H9 (cell line): ENCODE data around the gene DIO1. TPM values are rescaled to one million over a fixed set of nuclear protein-coding genes. Genes with fewer than 3 reads are reported as not detected.

Experiments
- DNase-seq: peaks from one replicate; pipeline ENCODE4 v3.0.0-alpha.2; 2017
- H2AFZ ChIP-seq: one replicate; pipeline ENCODE4 v1.6.1; 2013; ENCODE audit warnings: mild to moderate bottlenecking, low read length, control low read depth, moderate library complexity
- H2AK5ac ChIP-seq: 2 replicates; pipeline ENCODE4 v1.6.1; 2013; ENCODE audit warnings: low read length, control low read depth, mixed read lengths; ENCODE audit not compliant: insufficient read length
- H2BK120ac ChIP-seq: one replicate; pipeline ENCODE4 v1.6.1; 2013; ENCODE audit warnings: low read depth, mild to moderate bottlenecking, low read length, control low read depth, inconsistent platforms; ENCODE audit not compliant: poor library complexity, severe bottlenecking
- H2BK12ac ChIP-seq: 2 replicates; pipeline ENCODE4 v1.6.1; 2013; ENCODE audit warnings: low read length, control low read depth, mixed read lengths, low read depth; ENCODE audit not compliant: insufficient read length
- H2BK15ac ChIP-seq: 2 replicates; pipeline ENCODE4 v1.6.1; 2013; ENCODE audit warnings: low read depth, low read length, control low read depth
- H2BK20ac ChIP-seq: one replicate; pipeline ENCODE4 v1.6.1; 2013; ENCODE audit warnings: low read depth, mild to moderate bottlenecking, low read length, control low read depth, inconsistent platforms; ENCODE audit not compliant: poor library complexity, severe bottlenecking
- H2BK5ac ChIP-seq: 2 replicates; pipeline ENCODE4 v1.6.1; 2013; ENCODE audit warnings: low read length, control low read depth, mixed read lengths; ENCODE audit not compliant: insufficient read length
- H3K14ac ChIP-seq: 2 replicates; pipeline ENCODE4 v1.6.1; 2013; ENCODE audit warnings: low read length, control low read depth; ENCODE audit not compliant: insufficient read depth
- H3K18ac ChIP-seq: 2 replicates; pipeline ENCODE4 v1.6.1; 2013; ENCODE audit warnings: low read depth, mild to moderate bottlenecking, mixed read lengths, low read length, control low read depth; ENCODE audit not compliant: insufficient read length
- H3K23ac ChIP-seq: 2 replicates; pipeline ENCODE4 v1.6.1; 2013; ENCODE audit warnings: low read length, control low read depth, mixed read lengths, low read depth; ENCODE audit not compliant: insufficient read length
- H3K23me2 ChIP-seq: 2 replicates; pipeline ENCODE4 v1.6.1; 2013; ENCODE audit warnings: low read depth, mild to moderate bottlenecking, mixed read lengths, low read length, control low read depth; ENCODE audit not compliant: insufficient read length, poor library complexity, severe bottlenecking
- H3K27ac ChIP-seq: 2 replicates; pipeline ENCODE4 v1.5.1; 2013; ENCODE audit warnings: low read length, control low read depth, mixed read lengths, low read depth; ENCODE audit not compliant: insufficient read length
- H3K27me3 ChIP-seq: 2 replicates; pipeline ENCODE4 v1.6.1; 2013; ENCODE audit warnings: low read length, control low read depth, inconsistent platforms; ENCODE audit not compliant: insufficient read depth
- H3K4ac ChIP-seq: 2 replicates; pipeline ENCODE4 v1.6.1; 2013; ENCODE audit warnings: low read depth, mild to moderate bottlenecking, control low read depth, inconsistent platforms, low read length, moderate library complexity
- H3K4me1 ChIP-seq: 2 replicates; pipeline ENCODE4 v1.6.1; 2013; ENCODE audit warnings: low read length, control low read depth, inconsistent platforms; ENCODE audit not compliant: insufficient read depth
- H3K4me2 ChIP-seq: 2 replicates; pipeline ENCODE4 v1.6.1; 2013; ENCODE audit warnings: low read length, control low read depth, mixed read lengths; ENCODE audit not compliant: insufficient read length, insufficient read depth
- H3K56ac ChIP-seq: 2 replicates; pipeline ENCODE4 v1.6.1; 2013; ENCODE audit warnings: low read depth, mild to moderate bottlenecking, mixed read lengths, low read length, control low read depth; ENCODE audit not compliant: insufficient read length
- H3K79me1 ChIP-seq: 2 replicates; pipeline ENCODE4 v1.6.1; 2013; ENCODE audit warnings: low read depth, mild to moderate bottlenecking, moderate library complexity, low read length, control low read depth, inconsistent platforms; ENCODE audit not compliant: insufficient read depth, poor library complexity, severe bottlenecking
- H3K79me2 ChIP-seq: 2 replicates; pipeline ENCODE4 v1.6.1; 2013; ENCODE audit warnings: low read length, control low read depth, inconsistent platforms; ENCODE audit not compliant: insufficient read depth
- H3K9ac ChIP-seq: 2 replicates; pipeline ENCODE4 v1.6.1; 2013; ENCODE audit warnings: low read length, control low read depth, mixed read lengths; ENCODE audit not compliant: insufficient read length; ENCODE audit errors: extremely low read depth
- H3K9me3 ChIP-seq: one replicate; pipeline ENCODE4 v1.6.1; 2013; ENCODE audit warnings: low read depth, low read length, inconsistent platforms; ENCODE audit not compliant: control insufficient read depth
- H3T11ph ChIP-seq: one replicate; pipeline ENCODE4 v1.6.1; 2013; ENCODE audit warnings: mild to moderate bottlenecking, low read length, control low read depth, inconsistent platforms
- H4K20me1 ChIP-seq: one replicate; pipeline ENCODE4 v1.6.1; 2013; ENCODE audit not compliant: control insufficient read depth, insufficient read length, insufficient read depth
- H4K5ac ChIP-seq: 2 replicates; pipeline ENCODE4 v1.6.1; 2013; ENCODE audit warnings: low read depth, mild to moderate bottlenecking, mixed read lengths, low read length, control low read depth; ENCODE audit not compliant: insufficient read length
- H4K8ac ChIP-seq: replicated peaks from 2 replicates; pipeline ENCODE4 v1.6.1; 2013; ENCODE audit warnings: low read length, control low read depth, mixed read lengths, low read depth; ENCODE audit not compliant: insufficient read length
- H4K91ac ChIP-seq: 2 replicates; pipeline ENCODE4 v1.6.1; 2013; ENCODE audit warnings: low read depth, mild to moderate bottlenecking, moderate library complexity, mixed read lengths, low read length, control low read depth; ENCODE audit not compliant: insufficient read length
- H3K27ac Mint-ChIP-seq, 3 experiments: 2 replicates in 2 of 3; 3 replicates in 1 of 3; pipeline ENCODE4 v1.8.0; 2020 to 2021; ENCODE audit warnings: mixed read lengths in 3 of 3, mild to moderate bottlenecking in 1 of 3, moderate library complexity in 1 of 3
- H3K27me3 Mint-ChIP-seq: 2 replicates; pipeline ENCODE4 v1.8.0; 2021; ENCODE audit warnings: low read depth, mild to moderate bottlenecking, moderate library complexity, mixed read lengths
- H3K36me3 Mint-ChIP-seq, 3 experiments: 2 replicates in 2 of 3; 3 replicates in 1 of 3; pipeline ENCODE4 v1.8.0; 2020 to 2021; ENCODE audit warnings: low read depth in 3 of 3, mixed read lengths in 3 of 3; ENCODE audit not compliant: insufficient read depth in 1 of 3
- H3K4me1 Mint-ChIP-seq, 2 experiments: 2 replicates each; pipeline ENCODE4 v1.8.0; 2020; ENCODE audit warnings: mixed read lengths in 2 of 2
- H3K4me3 Mint-ChIP-seq, 2 experiments: 2 replicates in 1 of 2; 3 replicates in 1 of 2; pipeline ENCODE4 v1.8.0; 2020 to 2021; ENCODE audit warnings: mild to moderate bottlenecking in 2 of 2, mixed read lengths in 2 of 2, moderate library complexity in 1 of 2
- H3K9me3 Mint-ChIP-seq, 2 experiments: 2 replicates in 1 of 2; 3 replicates in 1 of 2; pipeline ENCODE4 v1.8.0; 2020; ENCODE audit warnings: mild to moderate bottlenecking in 2 of 2, mixed read lengths in 2 of 2, moderate library complexity in 1 of 2
- WGBS: extraction: QIAGEN DNeasy Blood & Tissue Kit; methylation state at CpG from one replicate; pipeline ENCODE4 v1.1.7; 2013; ENCODE audit warnings: missing lambda C conversion rate, low lambda C conversion rate, mixed read lengths; ENCODE audit not compliant: insufficient read length; ENCODE audit errors: extremely low coverage; 5-methylcytosine and 5-hydroxymethylcytosine counted together
- total RNA-seq: library from RNA; stranded (reverse); gene quantifications from 2 replicates; pipeline ENCODE4 v1.2.1, GENCODE V29; 2021
- TF ChIP-seq, protein P1 (sequence below): fragments of 200-600 bp; sonication (generic); conservative IDR thresholded peaks from 3 replicates; pipeline ENCODE4 v1.8.0; 2021; ENCODE audit warnings: antibody characterized with exemption, mild to moderate bottlenecking

DIO1 gene
- total RNA-seq, 1 experiment from 2014 or later = not detected

DNA sequence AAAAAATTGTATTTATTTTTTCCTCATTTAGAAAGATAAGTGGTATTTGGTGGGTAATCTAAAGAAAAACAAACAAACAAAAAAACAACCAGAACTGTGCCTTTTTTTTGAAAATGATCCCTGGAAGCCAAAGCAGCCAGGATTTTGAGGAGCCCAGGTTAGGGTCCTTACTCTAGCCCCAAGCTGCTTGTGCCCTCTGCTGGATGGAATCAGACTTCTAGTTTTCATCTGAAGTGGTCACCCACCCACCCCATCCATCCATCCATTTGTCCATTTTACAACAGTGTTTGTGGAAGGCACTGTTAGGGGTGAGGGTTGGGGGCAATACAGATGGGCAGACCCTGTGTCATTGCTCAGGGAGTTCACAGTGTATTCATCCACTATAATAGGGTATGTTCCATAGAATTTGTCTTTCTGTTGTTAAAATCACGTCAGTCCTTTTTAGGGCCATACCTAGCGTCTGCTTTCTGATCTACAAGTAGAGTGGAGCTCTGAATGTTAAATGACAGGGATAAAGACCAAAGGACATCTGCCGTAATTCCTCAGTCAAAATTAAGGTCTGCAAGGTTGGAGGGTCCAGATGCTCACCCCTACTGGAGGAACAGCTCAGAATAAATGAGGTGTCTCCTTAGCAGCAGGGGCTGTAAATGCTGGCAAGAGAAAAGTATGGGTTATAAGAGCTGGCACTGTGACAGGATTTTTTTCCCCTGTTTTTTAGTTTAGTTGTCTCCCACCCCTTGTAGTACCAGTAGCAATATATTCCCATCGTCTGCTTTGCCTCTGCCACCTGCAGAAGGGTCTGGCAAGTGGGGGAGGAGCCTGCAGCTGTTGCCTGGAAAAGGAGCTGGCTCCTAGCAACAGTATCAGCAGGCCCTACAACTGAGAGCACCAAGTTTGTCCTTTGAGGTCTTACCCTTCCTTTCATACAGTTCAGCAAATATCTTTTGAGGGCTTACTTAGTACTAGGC lies 55.3 kb downstream of the DIO1 start:
- no peaks in the 10 kb centered on the region for H3K27me3 ChIP-seq
- no peak overlapping the region for H3K18ac ChIP-seq
- Mint-ChIP-seq H3K27me3 (no peaks in the 10 kb centered on the region; the same call in none of the 2 replicates), H3K4me3 (no peak overlapping the region; a peak in 1 of 5 replicates), H3K4me1 (peaks cover 46 to 54% of the 10 kb centered on the region in 2 experiments), H3K27ac (peak overlapping the region in 2 of 3 experiments; percentile 34 to 79; a peak in 2 of 7 replicates), H3K36me3 (peaks cover 8 to 39% (median 25%) of the 10 kb centered on the region in 3 experiments), H3K9me3 (no peaks in the 10 kb centered on the region)
- H2BK120ac ChIP-seq = no peak overlapping the region
- no peak overlapping the region for H3K56ac ChIP-seq
- H3K79me2 ChIP-seq = no peaks in the 10 kb centered on the region; the same call in 1 of the 2 replicates
- no peak overlapping the region for H2AK5ac ChIP-seq
- no peak overlapping the region for H2BK12ac ChIP-seq
- H3K27ac ChIP-seq = no peak overlapping the region
- no peak overlapping the region for H3K9ac ChIP-seq
- H2BK15ac ChIP-seq = no peak overlapping the region
- H3K4me2 ChIP-seq = no peak overlapping the region
- TF ChIP-seq, protein P1, sequence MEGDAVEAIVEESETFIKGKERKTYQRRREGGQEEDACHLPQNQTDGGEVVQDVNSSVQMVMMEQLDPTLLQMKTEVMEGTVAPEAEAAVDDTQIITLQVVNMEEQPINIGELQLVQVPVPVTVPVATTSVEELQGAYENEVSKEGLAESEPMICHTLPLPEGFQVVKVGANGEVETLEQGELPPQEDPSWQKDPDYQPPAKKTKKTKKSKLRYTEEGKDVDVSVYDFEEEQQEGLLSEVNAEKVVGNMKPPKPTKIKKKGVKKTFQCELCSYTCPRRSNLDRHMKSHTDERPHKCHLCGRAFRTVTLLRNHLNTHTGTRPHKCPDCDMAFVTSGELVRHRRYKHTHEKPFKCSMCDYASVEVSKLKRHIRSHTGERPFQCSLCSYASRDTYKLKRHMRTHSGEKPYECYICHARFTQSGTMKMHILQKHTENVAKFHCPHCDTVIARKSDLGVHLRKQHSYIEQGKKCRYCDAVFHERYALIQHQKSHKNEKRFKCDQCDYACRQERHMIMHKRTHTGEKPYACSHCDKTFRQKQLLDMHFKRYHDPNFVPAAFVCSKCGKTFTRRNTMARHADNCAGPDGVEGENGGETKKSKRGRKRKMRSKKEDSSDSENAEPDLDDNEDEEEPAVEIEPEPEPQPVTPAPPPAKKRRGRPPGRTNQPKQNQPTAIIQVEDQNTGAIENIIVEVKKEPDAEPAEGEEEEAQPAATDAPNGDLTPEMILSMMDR = peak; percentile 76
- H3K23me2 ChIP-seq = peaks cover 13% of the 10 kb centered on the region
- no peak overlapping the region for H3K4ac ChIP-seq
- no peaks in the 10 kb centered on the region for H3K9me3 ChIP-seq
- H3K14ac ChIP-seq = no peak overlapping the region
- WGBS = no CpG with 5 or more reads among the region's 4 CpGs
- DNase-seq = peak; percentile 54
- H4K5ac ChIP-seq = no peak overlapping the region
- H3K23ac ChIP-seq = no peak overlapping the region
- no peak overlapping the region for H4K91ac ChIP-seq
- H3K79me1 ChIP-seq = no peaks in the 10 kb centered on the region
- peaks cover 5% of the 10 kb centered on the region for H3K4me1 ChIP-seq
- no peak overlapping the region for H3T11ph ChIP-seq
- H2AFZ ChIP-seq = no peak overlapping the region
- no peaks in the 10 kb centered on the region for H4K20me1 ChIP-seq
- no peak overlapping the region for H4K8ac ChIP-seq
- H2BK5ac ChIP-seq = no peak overlapping the region
- H2BK20ac ChIP-seq = no peak overlapping the region
